OCI-LY3 (cell line): ENCODE data around the gene SHC3.

Experiments used
- H2AFZ ChIP-seq: fragments of 200-600, 300-600 bp; shearing (Covaris generic); 2 replicates; pipeline ENCODE4 v1.6.0; 2014; ENCODE audit warnings: antibody characterized with exemption, low read depth, low read length
- H3K27ac ChIP-seq: fragments of 200-600, 300-600 bp; sonication (generic); 2 replicates; pipeline ENCODE4 v1.5.1; 2014; ENCODE audit warnings: mild to moderate bottlenecking, low read length, moderate library complexity, mixed read lengths
- H3K27me3 ChIP-seq: fragments of 200-600, 300-600 bp; sonication (generic); 2 replicates; pipeline ENCODE4 v1.6.1; 2014; ENCODE audit warnings: low read depth, low read length, mixed read lengths
- H3K36me3 ChIP-seq: fragments of 200-600, 300-600 bp; sonication (generic); replicated peaks from 2 replicates; pipeline ENCODE3; 2014; ENCODE audit warnings: low read depth, low read length, mixed read lengths
- H3K4me1 ChIP-seq: fragments of 300-600, 200-600 bp; sonication (generic); 2 replicates; pipeline ENCODE4 v1.6.1; 2014; ENCODE audit warnings: low read length, mixed read lengths
- H3K4me2 ChIP-seq: fragments of 200-600, 300-600 bp; sonication (generic); 2 replicates; pipeline ENCODE4 v1.6.1; 2014; ENCODE audit warnings: low read length, mixed read lengths
- H3K4me3 ChIP-seq: fragments of 300-600, 200-600 bp; sonication (generic); 2 replicates; pipeline ENCODE4 v1.5.1; 2014; ENCODE audit warnings: antibody characterized with exemption, mild to moderate bottlenecking, low read length, moderate library complexity
- H3K79me2 ChIP-seq: fragments of 300-600, 200-600 bp; shearing (Covaris generic); 2 replicates; pipeline ENCODE4 v1.6.1; 2014; ENCODE audit warnings: mild to moderate bottlenecking, low read length, mixed read lengths
- H3K9ac ChIP-seq: fragments of 300-600, 200-600 bp; shearing (Covaris generic); 2 replicates; pipeline ENCODE4 v1.6.0; 2014; ENCODE audit warnings: mild to moderate bottlenecking, low read length, moderate library complexity
- H3K9me3 ChIP-seq: fragments of 200-600, 300-600 bp; shearing (Covaris generic); 2 replicates; pipeline ENCODE4 v1.6.1; 2014; ENCODE audit warnings: low read length, mixed read lengths; ENCODE audit not compliant: insufficient read depth
- H4K20me1 ChIP-seq: fragments of 200-600, 300-600 bp; sonication (generic); 2 replicates; pipeline ENCODE4 v1.6.1; 2016; ENCODE audit warnings: low read length, mixed read lengths; ENCODE audit not compliant: insufficient read depth
- EZH2phosphoT487 ChIP-seq: fragments of 200-600 bp; shearing (Covaris generic); IDR thresholded peaks from 2 replicates; pipeline ENCODE4 v1.6.1; 2018; ENCODE audit warnings: antibody characterized with exemption, mixed run types, low read depth
- TF ChIP-seq, protein P1 (sequence below): fragments of 200-600, 300-600 bp; sonication (generic); IDR thresholded peaks from 2 replicates; pipeline ENCODE4 v1.5.1; 2014; ENCODE audit warnings: antibody characterized with exemption, low read length, low read depth

Gene SHC3

DNA sequence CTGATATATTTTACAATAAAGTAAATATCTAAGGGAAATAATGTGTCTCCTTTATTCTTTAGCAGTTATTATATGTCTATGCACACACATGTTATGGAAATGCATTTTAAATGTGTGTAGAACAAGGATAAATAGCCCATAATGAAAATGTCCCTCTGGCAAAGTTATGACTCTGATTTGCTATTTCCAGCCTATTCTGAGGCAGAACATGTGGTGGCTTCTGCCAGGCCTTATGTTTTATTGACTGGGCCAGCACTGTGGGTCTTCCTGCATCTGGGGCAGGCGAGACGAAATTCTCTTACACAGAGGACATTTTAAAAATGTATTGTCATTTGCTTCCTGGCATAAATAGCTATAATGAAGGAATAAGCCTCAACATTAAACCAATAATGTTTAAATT lies 134.5 kb downstream of the SHC3 start:
- no peaks in the 10 kb centered on the region for H3K4me1 ChIP-seq
- no peak for TF ChIP-seq EZH2phosphoT487
- TF ChIP-seq, protein P1, sequence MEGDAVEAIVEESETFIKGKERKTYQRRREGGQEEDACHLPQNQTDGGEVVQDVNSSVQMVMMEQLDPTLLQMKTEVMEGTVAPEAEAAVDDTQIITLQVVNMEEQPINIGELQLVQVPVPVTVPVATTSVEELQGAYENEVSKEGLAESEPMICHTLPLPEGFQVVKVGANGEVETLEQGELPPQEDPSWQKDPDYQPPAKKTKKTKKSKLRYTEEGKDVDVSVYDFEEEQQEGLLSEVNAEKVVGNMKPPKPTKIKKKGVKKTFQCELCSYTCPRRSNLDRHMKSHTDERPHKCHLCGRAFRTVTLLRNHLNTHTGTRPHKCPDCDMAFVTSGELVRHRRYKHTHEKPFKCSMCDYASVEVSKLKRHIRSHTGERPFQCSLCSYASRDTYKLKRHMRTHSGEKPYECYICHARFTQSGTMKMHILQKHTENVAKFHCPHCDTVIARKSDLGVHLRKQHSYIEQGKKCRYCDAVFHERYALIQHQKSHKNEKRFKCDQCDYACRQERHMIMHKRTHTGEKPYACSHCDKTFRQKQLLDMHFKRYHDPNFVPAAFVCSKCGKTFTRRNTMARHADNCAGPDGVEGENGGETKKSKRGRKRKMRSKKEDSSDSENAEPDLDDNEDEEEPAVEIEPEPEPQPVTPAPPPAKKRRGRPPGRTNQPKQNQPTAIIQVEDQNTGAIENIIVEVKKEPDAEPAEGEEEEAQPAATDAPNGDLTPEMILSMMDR, result no peak
- H3K4me3 ChIP-seq, result no peak overlapping the region
- no peaks in the 10 kb centered on the region for H3K27me3 ChIP-seq
- H2AFZ ChIP-seq, result no peak overlapping the region
- no peak overlapping the region for H3K4me2 ChIP-seq
- H3K79me2 ChIP-seq, result no peaks in the 10 kb centered on the region
- no peak overlapping the region for H3K27ac ChIP-seq
- no peak overlapping the region for H3K9ac ChIP-seq
- no peaks in the 10 kb centered on the region for H3K9me3 ChIP-seq
- H4K20me1 ChIP-seq, result no peaks in the 10 kb centered on the region
- H3K36me3 ChIP-seq, result no peaks in the 10 kb centered on the region

DNA sequence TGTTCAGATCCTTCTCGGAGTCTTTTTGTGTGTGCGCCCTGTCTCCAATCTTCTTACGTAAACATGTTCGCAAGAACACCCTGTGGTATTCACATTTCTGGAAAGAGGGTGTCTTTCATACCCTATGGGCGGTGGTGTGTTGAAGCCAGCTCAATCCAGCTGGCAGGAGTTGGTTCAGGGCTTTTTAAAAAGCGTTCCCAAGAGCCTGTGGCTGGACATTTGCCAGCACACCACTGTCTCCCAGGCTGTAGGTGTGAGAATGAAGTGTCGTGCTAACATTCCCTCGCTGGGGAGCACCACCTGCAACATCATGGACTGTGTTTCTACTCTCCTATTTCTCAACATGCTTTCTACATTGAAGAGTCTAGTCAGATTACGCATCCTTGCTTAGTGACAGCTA lies 135.6 kb downstream of the SHC3 start:
- H3K36me3 ChIP-seq, result no peaks in the 10 kb centered on the region
- no peak overlapping the region for H3K4me2 ChIP-seq
- no peaks in the 10 kb centered on the region for H3K4me1 ChIP-seq
- no peak overlapping the region for H3K9ac ChIP-seq
- no peak overlapping the region for H3K27ac ChIP-seq
- TF ChIP-seq, protein P1, result no peak
- no peaks in the 10 kb centered on the region for H4K20me1 ChIP-seq
- H3K4me3 ChIP-seq, result no peak overlapping the region
- no peaks in the 10 kb centered on the region for H3K79me2 ChIP-seq
- H2AFZ ChIP-seq, result no peak overlapping the region
- no peaks in the 10 kb centered on the region for H3K9me3 ChIP-seq
- H3K27me3 ChIP-seq, result no peaks in the 10 kb centered on the region

DNA sequence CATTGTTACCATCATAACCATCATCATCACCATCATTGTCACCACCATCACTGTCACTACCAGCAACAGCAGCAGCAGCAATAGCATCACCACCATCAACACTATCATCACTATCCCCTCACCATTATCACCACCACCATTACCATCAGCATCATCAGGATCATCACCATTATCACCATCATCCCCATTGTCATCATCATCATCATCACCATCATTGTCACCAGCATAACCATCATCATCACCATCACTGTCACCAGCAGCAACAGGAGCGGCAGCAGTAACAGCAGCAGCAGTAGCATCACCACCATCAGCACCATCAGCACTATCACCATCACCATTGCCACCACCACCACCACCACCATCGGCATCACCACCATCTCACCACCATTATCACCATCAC lies 139.0 kb downstream of the SHC3 start:
- Histone ChIP-seq H3K27me3 (peaks cover 4% of the 10 kb centered on the region; the same call in 1 of the 2 replicates), H3K9me3 (no peaks in the 10 kb centered on the region), H3K27ac (no peak overlapping the region), H3K4me3 (no peak overlapping the region), H3K4me1 (peaks cover 4% of the 10 kb centered on the region; the same call in 1 of the 2 replicates), H3K36me3 (no peaks in the 10 kb centered on the region), H3K4me2 (no peak overlapping the region), H4K20me1 (no peaks in the 10 kb centered on the region), H3K79me2 (no peaks in the 10 kb centered on the region), H2AFZ (no peak overlapping the region), H3K9ac (no peak overlapping the region)
- TF ChIP-seq, protein P1, result no peak
- TF ChIP-seq EZH2phosphoT487, result no peak

DNA sequence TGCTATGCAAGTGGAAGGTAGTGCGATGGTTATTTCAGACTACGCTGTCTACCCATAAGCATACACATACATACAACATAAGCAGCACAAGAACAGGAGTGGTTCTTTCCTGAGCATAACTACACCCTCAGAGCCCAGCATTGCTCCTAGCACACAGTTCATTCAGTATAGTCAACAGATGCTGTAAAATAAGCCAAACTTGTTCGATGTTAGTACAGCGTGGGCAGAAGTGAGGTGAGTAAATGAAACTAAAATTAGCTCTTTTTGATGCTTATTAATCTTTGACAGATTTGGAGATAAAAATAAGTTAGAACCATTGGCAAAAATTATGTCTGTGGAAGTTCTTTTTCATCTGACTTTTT lies 139.5 kb downstream of the SHC3 start:
- Histone ChIP-seq H4K20me1 (no peaks in the 10 kb centered on the region), H3K4me3 (no peak overlapping the region), H3K36me3 (no peaks in the 10 kb centered on the region), H3K27me3 (peaks cover 4% of the 10 kb centered on the region; the same call in 1 of the 2 replicates), H3K9me3 (no peaks in the 10 kb centered on the region), H3K9ac (no peak overlapping the region), H3K4me1 (peaks cover 4% of the 10 kb centered on the region; the same call in 1 of the 2 replicates), H3K27ac (no peak overlapping the region), H3K4me2 (no peak overlapping the region), H3K79me2 (no peaks in the 10 kb centered on the region), H2AFZ (no peak overlapping the region)
- TF ChIP-seq EZH2phosphoT487, result no peak
- TF ChIP-seq, protein P1, result no peak
